Prostate gland (tissue), 2 donors: ENCODE measurements around the gene CIDEB. TPM values are rescaled to one million over a fixed set of nuclear protein-coding genes. Genes with fewer than 3 reads are reported as not detected.

Experiments
- DNase-seq: peaks from one replicate; pipeline ENCODE4 v3.0.0-alpha.2; 2019; ENCODE audit warnings: low spot score
- H3K27ac ChIP-seq, 2 donors: fragments of 200-600 bp; sonication (generic); 2 replicates each; pipeline ENCODE4 v1.5.1; 2017 to 2019
- H3K27me3 ChIP-seq: fragments of 200-600 bp; sonication (generic); replicated peaks from 2 replicates; pipeline ENCODE4 v1.5.1; 2019; ENCODE audit not compliant: insufficient read depth
- H3K36me3 ChIP-seq, 2 donors: fragments of 200-600 bp; sonication (generic); 1 replicate in 1 of 2; 2 replicates in 1 of 2; pipeline versions ENCODE4 v1.5.1 to v1.8.1; 2017 to 2019
- H3K4me1 ChIP-seq: fragments of 200-600 bp; sonication (generic); replicated peaks from 2 replicates; pipeline ENCODE4 v1.5.1; 2019
- H3K4me3 ChIP-seq, 2 donors: fragments of 200-600 bp; sonication (generic); 2 replicates each; pipeline ENCODE4 v1.5.1; 2017 to 2019
- H3K9me3 ChIP-seq: fragments of 200-600 bp; sonication (generic); 2 replicates; pipeline ENCODE4 v1.5.1; 2017
- POLR2A ChIP-seq: fragments of 450-650 bp; IDR thresholded peaks from one replicate; pipeline ENCODE4 v1.6.1; 2016; ENCODE audit warnings: antibody characterized with exemption, mild to moderate bottlenecking
- POLR2AphosphoS5 ChIP-seq: sonication (generic); formaldehyde crosslinking; IDR thresholded peaks from one replicate; pipeline ENCODE4 v1.6.1; 2017; ENCODE audit warnings: antibody characterized with exemption
- WGBS: methylation state at CpG from one replicate; pipeline ENCODE4 v1.1.5; 2018; 5-methylcytosine and 5-hydroxymethylcytosine counted together
- intact Hi-C: fragments of 100-400 bp; cut with DNase I; formaldehyde crosslinking; loops from one replicate; pipeline ENCODE4 v1.14.2; 2022
- total RNA-seq, 2 donors: library from RNA; depleted of rRNA; stranded (reverse); fragments of >200 nt; gene quantifications; one replicate each; pipeline ENCODE4 v1.1.0, GENCODE V29; 2016
- TF ChIP-seq, protein P1 (sequence below), 4 experiments: fragments of 200-600 bp in 2 of 4; fragments of 450-650 bp in 2 of 4; sonication (generic) in 2 of 4; IDR thresholded peaks; 1 replicate in 3 of 4; 2 replicates in 1 of 4; pipeline ENCODE4 v1.5.1; 2016 to 2019; ENCODE audit warnings: antibody characterized with exemption in 4 of 4, mild to moderate bottlenecking in 2 of 4, moderate library complexity in 2 of 4

Gene CIDEB
- total RNA-seq, 2 donors from 2014 or later: 9.1 to 17.8 TPM

DNA sequence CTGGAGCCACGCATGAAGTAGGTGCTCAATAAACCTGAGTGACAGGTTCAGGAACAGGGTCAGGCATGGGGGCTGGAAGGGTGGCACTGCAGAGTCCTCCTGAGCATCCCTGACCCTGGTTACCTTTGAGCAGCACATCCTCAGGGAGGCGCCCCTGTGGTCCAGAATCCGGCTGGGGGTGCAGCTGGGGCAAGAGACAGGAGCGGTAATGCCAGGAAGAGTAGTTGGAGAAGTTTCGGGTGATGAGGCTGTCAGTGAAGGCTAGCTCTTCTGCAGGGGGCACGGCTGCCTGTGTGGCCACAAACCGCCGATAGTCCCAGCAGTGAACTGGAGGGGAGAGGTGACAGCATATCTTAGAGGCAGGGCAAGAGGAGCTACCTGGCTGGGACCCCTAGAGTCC, 38.4 kb downstream of the CIDEB start:
- H3K4me1 ChIP-seq: no peaks in the 10 kb centered on the region
- no peak overlapping the region for H3K4me3 ChIP-seq
- intact Hi-C loops: no loop called here
- no peaks in the 10 kb centered on the region for H3K27me3 ChIP-seq
- TF ChIP-seq POLR2AphosphoS5: no peak
- TF ChIP-seq, protein P1, sequence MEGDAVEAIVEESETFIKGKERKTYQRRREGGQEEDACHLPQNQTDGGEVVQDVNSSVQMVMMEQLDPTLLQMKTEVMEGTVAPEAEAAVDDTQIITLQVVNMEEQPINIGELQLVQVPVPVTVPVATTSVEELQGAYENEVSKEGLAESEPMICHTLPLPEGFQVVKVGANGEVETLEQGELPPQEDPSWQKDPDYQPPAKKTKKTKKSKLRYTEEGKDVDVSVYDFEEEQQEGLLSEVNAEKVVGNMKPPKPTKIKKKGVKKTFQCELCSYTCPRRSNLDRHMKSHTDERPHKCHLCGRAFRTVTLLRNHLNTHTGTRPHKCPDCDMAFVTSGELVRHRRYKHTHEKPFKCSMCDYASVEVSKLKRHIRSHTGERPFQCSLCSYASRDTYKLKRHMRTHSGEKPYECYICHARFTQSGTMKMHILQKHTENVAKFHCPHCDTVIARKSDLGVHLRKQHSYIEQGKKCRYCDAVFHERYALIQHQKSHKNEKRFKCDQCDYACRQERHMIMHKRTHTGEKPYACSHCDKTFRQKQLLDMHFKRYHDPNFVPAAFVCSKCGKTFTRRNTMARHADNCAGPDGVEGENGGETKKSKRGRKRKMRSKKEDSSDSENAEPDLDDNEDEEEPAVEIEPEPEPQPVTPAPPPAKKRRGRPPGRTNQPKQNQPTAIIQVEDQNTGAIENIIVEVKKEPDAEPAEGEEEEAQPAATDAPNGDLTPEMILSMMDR (IDR thresholded peaks at IDR 0.05): no peak
- no peak for TF ChIP-seq POLR2A
- no peak for DNase-seq
- no peak overlapping the region for H3K27ac ChIP-seq
- 95% methylated on average over 8 of the region's 8 CpGs for WGBS
- no peaks in the 10 kb centered on the region for H3K9me3 ChIP-seq
- H3K36me3 ChIP-seq: peaks cover 0 to 6% of the 10 kb centered on the region in 2 donors

DNA sequence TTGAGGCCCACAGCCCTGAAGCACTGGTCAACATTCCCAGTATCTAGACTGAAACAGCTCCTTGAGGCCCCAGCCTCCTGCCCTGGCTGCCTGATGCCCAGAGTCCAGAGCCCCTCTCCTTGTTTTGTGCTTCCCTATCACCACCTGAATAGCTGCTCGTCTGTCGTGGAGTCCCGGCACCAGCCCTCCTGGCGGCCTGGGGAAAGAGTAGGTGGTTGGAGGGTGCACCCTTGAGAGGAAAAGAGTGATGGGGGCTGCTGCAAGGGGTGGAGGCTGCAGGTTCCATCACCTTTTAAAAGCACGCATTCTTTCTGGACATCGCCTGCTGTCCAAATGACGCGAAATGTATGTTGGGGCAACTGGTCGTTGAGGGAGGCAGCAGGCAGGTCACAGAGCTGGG, 39.6 kb downstream of the CIDEB start:
- H3K27me3 ChIP-seq: no peaks in the 10 kb centered on the region
- no peaks in the 10 kb centered on the region for H3K4me1 ChIP-seq
- no peak overlapping the region for H3K4me3 ChIP-seq
- peaks cover 0 to 6% of the 10 kb centered on the region in 2 donors for H3K36me3 ChIP-seq
- intact Hi-C loops: no loop called here
- H3K27ac ChIP-seq: no peak overlapping the region
- no peak for DNase-seq
- 83% methylated on average over 9 of the region's 9 CpGs for WGBS
- TF ChIP-seq POLR2AphosphoS5: no peak
- TF ChIP-seq, protein P1 (IDR thresholded peaks at IDR 0.05): no peak
- no peak for TF ChIP-seq POLR2A
- H3K9me3 ChIP-seq: no peaks in the 10 kb centered on the region

DNA sequence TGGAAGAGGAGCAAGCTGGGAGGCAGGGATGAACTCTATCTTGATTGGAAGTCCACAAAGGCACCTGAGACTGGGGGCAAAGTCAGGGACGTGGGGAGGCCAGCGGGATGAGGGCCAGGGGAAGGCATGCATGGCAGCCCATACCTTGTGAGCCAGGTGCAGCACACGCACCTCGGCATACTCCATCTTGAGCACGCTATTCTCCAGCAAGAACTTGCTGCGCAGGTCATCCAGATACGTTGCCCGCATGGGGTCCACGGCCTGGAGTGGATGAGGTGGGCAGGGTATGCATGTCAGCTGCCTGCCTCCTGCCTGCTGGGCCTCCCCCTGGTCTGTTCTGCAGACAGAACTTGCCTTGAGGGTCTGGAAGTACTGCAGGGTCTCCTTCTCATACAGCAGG, 40.3 kb downstream of the CIDEB start:
- DNase-seq: no peak
- Histone ChIP-seq H3K9me3 (no peaks in the 10 kb centered on the region), H3K4me3 (no peak overlapping the region), H3K27ac (no peak overlapping the region), H3K4me1 (no peaks in the 10 kb centered on the region), H3K27me3 (no peaks in the 10 kb centered on the region), H3K36me3 (peaks cover 0 to 6% of the 10 kb centered on the region in 2 donors)
- TF ChIP-seq, protein P1 (IDR thresholded peaks at IDR 0.05): no peak
- TF ChIP-seq POLR2AphosphoS5 (no peak), POLR2A (no peak)
- intact Hi-C loops: no loop called here
- WGBS: 91% methylated on average over 9 of the region's 9 CpGs

DNA sequence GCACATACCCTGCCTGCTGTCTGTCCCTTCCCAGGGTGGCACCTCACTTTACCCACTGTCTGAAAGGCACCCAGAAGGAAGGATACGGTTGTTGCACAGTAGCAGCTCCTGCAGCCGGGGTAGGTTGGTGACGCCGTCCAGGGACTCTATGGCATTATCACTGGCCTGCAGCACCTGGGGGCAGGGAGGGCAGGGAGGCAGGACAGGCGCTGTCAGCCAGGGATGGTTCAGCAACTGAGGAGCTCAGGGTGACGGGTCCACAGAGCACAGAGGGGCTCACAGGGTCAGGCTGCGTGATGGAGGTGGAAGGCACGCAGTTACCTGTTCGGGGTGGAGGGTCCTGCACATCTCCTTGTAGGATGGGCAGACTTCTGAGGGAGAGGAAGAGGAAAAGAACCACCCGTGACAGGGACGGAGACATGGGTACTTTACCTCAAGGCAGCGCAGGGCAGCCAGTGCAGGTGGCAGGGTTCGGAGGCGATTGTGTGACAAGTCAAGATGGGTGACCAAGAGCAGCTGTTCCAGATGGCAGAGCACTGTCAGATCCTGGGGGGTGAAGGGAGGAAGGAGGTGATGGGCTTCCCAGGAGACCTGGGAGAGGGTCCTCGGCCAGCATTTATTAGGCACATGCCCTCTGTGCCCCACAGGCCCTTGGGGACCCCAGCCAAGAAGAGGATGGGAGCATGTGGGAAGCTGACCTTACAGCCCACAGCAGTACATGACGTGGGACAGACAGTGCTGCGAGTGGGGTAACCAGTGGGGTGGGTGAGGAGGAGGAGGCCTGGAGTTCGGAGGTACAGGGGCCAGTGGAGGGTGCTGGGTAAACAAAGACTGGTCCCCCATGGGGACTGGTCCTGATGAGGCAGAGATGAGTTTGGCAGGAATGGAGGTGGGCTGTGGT, 41.2 kb downstream of the CIDEB start:
- TF ChIP-seq POLR2A: no peak
- no peak for TF ChIP-seq POLR2AphosphoS5
- TF ChIP-seq, protein P1 (IDR thresholded peaks at IDR 0.05): no peak
- no peak overlapping the region for H3K27ac ChIP-seq
- intact Hi-C loops: no loop called here
- H3K36me3 ChIP-seq: peaks cover 0 to 6% of the 10 kb centered on the region in 2 donors
- 91% methylated on average over 18 of the region's 18 CpGs for WGBS
- no peaks in the 10 kb centered on the region for H3K27me3 ChIP-seq
- no peak for DNase-seq
- no peak overlapping the region for H3K4me3 ChIP-seq
- H3K9me3 ChIP-seq: no peaks in the 10 kb centered on the region
- no peaks in the 10 kb centered on the region for H3K4me1 ChIP-seq

DNA sequence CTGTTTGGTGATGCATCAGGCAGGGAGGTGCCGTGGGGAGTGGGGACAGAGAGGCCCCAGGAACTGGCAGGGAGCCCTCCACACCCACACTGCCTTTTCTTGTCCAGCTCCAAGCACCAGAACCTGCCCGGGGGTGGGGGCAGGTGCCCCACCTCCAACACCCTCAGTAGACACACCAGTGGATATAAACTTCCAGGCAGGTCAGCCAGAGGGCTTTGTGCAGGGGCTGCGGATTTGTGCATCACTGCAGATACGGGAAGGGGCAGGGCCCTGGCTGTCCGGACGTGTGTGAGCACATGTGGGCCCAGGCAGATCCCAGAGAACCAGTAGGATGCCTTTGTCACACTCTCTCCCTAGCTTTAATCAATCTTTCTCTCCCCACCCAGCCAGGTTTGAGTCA, 43.5 kb downstream of the CIDEB start:
- intact Hi-C loops: no loop called here
- H3K9me3 ChIP-seq: no peaks in the 10 kb centered on the region
- no peak overlapping the region for H3K4me3 ChIP-seq
- peak overlapping the region in 1 of 2 donors; percentile 1 for H3K27ac ChIP-seq
- peaks cover 0 to 6% of the 10 kb centered on the region in 2 donors for H3K36me3 ChIP-seq
- H3K27me3 ChIP-seq: no peaks in the 10 kb centered on the region
- TF ChIP-seq POLR2AphosphoS5 (no peak), POLR2A (no peak)
- TF ChIP-seq, protein P1 (IDR thresholded peaks at IDR 0.05): no peak
- no peaks in the 10 kb centered on the region for H3K4me1 ChIP-seq
- DNase-seq: no peak
- 28% methylated on average over 6 of the region's 6 CpGs for WGBS
